Trophoblast cell (in vitro differentiated cells and primary cell): ENCODE measurements around the gene LHFPL5.

Experiments used
- DNase-seq, 2 donors: peaks; one replicate each; pipeline ENCODE4 v3.0.0-alpha.2; 2016
- H2AFZ ChIP-seq: 2 replicates; pipeline ENCODE4 v1.6.1; 2013; ENCODE audit warnings: low read length, moderate library complexity, mild to moderate bottlenecking; ENCODE audit not compliant: insufficient read depth, poor library complexity
- H2AK5ac ChIP-seq: 2 replicates; pipeline ENCODE4 v1.6.1; 2013; ENCODE audit warnings: mild to moderate bottlenecking, low read length
- H2BK120ac ChIP-seq: 2 replicates; pipeline ENCODE4 v1.6.1; 2013; ENCODE audit warnings: low read length, mild to moderate bottlenecking, moderate library complexity; ENCODE audit not compliant: insufficient read depth, poor library complexity
- H2BK12ac ChIP-seq: 2 replicates; pipeline ENCODE4 v1.6.1; 2013; ENCODE audit warnings: mild to moderate bottlenecking, low read length, moderate library complexity
- H2BK5ac ChIP-seq: 2 replicates; pipeline ENCODE4 v1.6.1; 2013; ENCODE audit warnings: low read length, low read depth, moderate library complexity, mild to moderate bottlenecking; ENCODE audit not compliant: poor library complexity
- H3K14ac ChIP-seq: 2 replicates; pipeline ENCODE4 v1.6.1; 2013; ENCODE audit warnings: mild to moderate bottlenecking, low read length
- H3K18ac ChIP-seq: 2 replicates; pipeline ENCODE4 v1.6.1; 2013; ENCODE audit warnings: mild to moderate bottlenecking, low read length
- H3K23ac ChIP-seq: 2 replicates; pipeline ENCODE4 v1.6.1; 2013; ENCODE audit warnings: low read length
- H3K27ac ChIP-seq: 2 replicates; pipeline ENCODE4 v1.5.1; 2013; ENCODE audit warnings: low read depth, mild to moderate bottlenecking, inconsistent platforms, low read length, moderate library complexity
- H3K27me3 ChIP-seq: 2 replicates; pipeline ENCODE4 v1.6.1; 2013; ENCODE audit warnings: inconsistent platforms, mild to moderate bottlenecking, low read length, moderate library complexity; ENCODE audit not compliant: insufficient read depth
- H3K36me3 ChIP-seq, 2 experiments: 1 replicate in 1 of 2; 2 replicates in 1 of 2; pipeline ENCODE4 v1.6.1; 2013; ENCODE audit warnings: low read length in 2 of 2, mild to moderate bottlenecking in 2 of 2, moderate library complexity in 1 of 2; ENCODE audit not compliant: insufficient read depth in 2 of 2, control insufficient read depth in 1 of 2
- H3K4ac ChIP-seq: 2 replicates; pipeline ENCODE4 v1.6.1; 2013; ENCODE audit warnings: low read depth, mild to moderate bottlenecking, low read length, moderate library complexity
- H3K4me1 ChIP-seq, 2 experiments: 1 replicate in 1 of 2; 2 replicates in 1 of 2; pipeline ENCODE4 v1.6.1; 2013; ENCODE audit warnings: low read length in 2 of 2, mild to moderate bottlenecking in 2 of 2, moderate library complexity in 1 of 2; ENCODE audit not compliant: insufficient read depth in 2 of 2, control insufficient read depth in 1 of 2
- H3K4me2 ChIP-seq: 2 replicates; pipeline ENCODE4 v1.6.1; 2013; ENCODE audit warnings: inconsistent platforms, mild to moderate bottlenecking, low read length, moderate library complexity
- H3K4me3 ChIP-seq: 2 replicates; pipeline ENCODE4 v1.5.1; 2013; ENCODE audit warnings: mild to moderate bottlenecking, low read depth, low read length, inconsistent platforms
- H3K79me1 ChIP-seq: one replicate; pipeline ENCODE4 v1.6.1; 2013; ENCODE audit warnings: low read length
- H3K79me2 ChIP-seq: 2 replicates; pipeline ENCODE4 v1.6.1; 2013; ENCODE audit warnings: low read length, mild to moderate bottlenecking; ENCODE audit not compliant: control insufficient read depth, insufficient read depth, poor library complexity
- H3K9ac ChIP-seq: 2 replicates; pipeline ENCODE4 v1.6.1; 2013; ENCODE audit warnings: mild to moderate bottlenecking, low read length
- H3K9me3 ChIP-seq: 2 replicates; pipeline ENCODE4 v1.6.1; 2013; ENCODE audit warnings: low read depth, mild to moderate bottlenecking, control low read depth, inconsistent platforms, low read length; ENCODE audit not compliant: insufficient read depth
- H4K12ac ChIP-seq: 2 replicates; pipeline ENCODE4 v1.6.1; 2013; ENCODE audit warnings: low read depth, mild to moderate bottlenecking, low read length, moderate library complexity
- H4K8ac ChIP-seq: 2 replicates; pipeline ENCODE4 v1.6.1; 2013; ENCODE audit warnings: low read depth, mild to moderate bottlenecking, low read length, moderate library complexity
- H4K91ac ChIP-seq: one replicate; pipeline ENCODE4 v1.6.1; 2013; ENCODE audit warnings: low read depth, mild to moderate bottlenecking, low read length, moderate library complexity
- WGBS: extraction: QIAGEN DNeasy Blood & Tissue Kit; methylation state at CpG from one replicate; pipeline ENCODE4 v1.1.7; 2013; ENCODE audit warnings: missing lambda C conversion rate; ENCODE audit not compliant: insufficient read length, insufficient coverage; ENCODE audit errors: extremely low coverage; 5-methylcytosine and 5-hydroxymethylcytosine counted together

Gene LHFPL5

DNA sequence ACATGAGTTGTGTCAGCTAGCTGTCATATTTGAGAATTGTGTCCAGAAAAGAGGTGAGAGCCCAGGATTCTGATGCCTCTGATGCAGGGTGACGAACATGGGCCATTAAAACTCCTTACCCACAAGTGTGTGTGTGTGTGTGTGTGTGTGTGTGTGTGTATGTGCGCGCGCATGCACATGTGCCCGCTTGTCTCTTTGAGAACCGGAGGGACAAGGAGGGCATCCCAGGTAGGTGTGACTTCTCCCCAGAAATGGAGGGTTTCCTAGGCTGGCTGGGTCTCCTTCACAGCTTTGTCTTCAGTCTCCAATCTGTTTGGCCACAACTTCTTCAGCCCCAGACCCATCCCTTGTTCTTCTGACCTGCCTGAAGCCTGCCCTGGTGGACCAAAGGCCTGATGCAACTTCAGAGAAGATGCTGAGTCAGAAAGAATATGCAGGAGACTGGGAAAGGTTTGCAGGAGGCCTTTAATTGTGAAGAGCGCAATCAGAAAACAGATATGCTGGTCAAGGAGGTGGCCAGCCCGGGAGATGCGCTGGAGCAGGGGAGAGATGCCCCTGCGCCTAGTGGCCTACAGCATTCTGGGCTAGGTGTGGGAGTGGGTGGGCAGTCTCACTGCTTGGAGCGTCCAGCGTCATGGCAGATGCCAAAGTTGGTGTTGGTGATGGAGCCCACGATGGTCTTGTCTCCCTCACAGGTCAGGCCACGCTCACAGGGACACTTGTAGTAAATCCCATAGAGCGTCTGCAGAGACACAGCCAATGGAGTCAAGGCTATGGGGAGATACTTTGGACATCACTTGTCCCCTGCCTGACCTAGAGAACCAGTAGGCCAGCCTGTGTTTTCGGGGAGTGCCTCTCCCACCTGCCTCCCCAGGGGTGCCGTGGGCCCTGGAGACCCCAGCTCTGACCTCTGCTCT is 10.4 kb upstream of the LHFPL5 start:
- Histone ChIP-seq H2BK120ac (no peak overlapping the region), H2AK5ac (no peak overlapping the region), H3K36me3 (no peaks in the 10 kb centered on the region), H3K4me1 (no peaks in the 10 kb centered on the region), H2AFZ (no peak overlapping the region), H3K9me3 (no peaks in the 10 kb centered on the region), H4K91ac (no peak overlapping the region), H4K12ac (no peak overlapping the region), H3K18ac (no peak overlapping the region), H3K9ac (no peak overlapping the region), H3K27ac (no peak overlapping the region), H2BK5ac (no peak overlapping the region), H3K4me2 (no peak overlapping the region), H2BK12ac (no peak overlapping the region), H3K23ac (no peak overlapping the region), H3K14ac (no peak overlapping the region), H3K79me2 (no peaks in the 10 kb centered on the region), H4K8ac (no peak overlapping the region), H3K4ac (no peak overlapping the region), H3K79me1 (no peaks in the 10 kb centered on the region), H3K27me3 (no peaks in the 10 kb centered on the region), H3K4me3 (no peak overlapping the region)
- WGBS = no CpG with 5 or more reads among the region's 17 CpGs
- DNase-seq = no peak

- no peak overlapping the region for H4K91ac ChIP-seq
- H3K18ac ChIP-seq = no peak overlapping the region
- H2BK120ac ChIP-seq = no peak overlapping the region
- H3K23ac ChIP-seq = no peak overlapping the region
- H3K14ac ChIP-seq = no peak overlapping the region
- no peak overlapping the region for H2AFZ ChIP-seq
- H2AK5ac ChIP-seq = no peak overlapping the region
- no peaks in the 10 kb centered on the region for H3K36me3 ChIP-seq
- H3K27me3 ChIP-seq = no peaks in the 10 kb centered on the region
- no peak overlapping the region for H3K27ac ChIP-seq
- DNase-seq = no peak
- H2BK12ac ChIP-seq = no peak overlapping the region
- H3K4me2 ChIP-seq = no peak overlapping the region
- H4K12ac ChIP-seq = no peak overlapping the region
- no CpG with 5 or more reads among the region's 11 CpGs for WGBS
- H3K79me2 ChIP-seq = no peaks in the 10 kb centered on the region
- H4K8ac ChIP-seq = no peak overlapping the region
- no peaks in the 10 kb centered on the region for H3K9me3 ChIP-seq
- H3K79me1 ChIP-seq = no peaks in the 10 kb centered on the region
- H2BK5ac ChIP-seq = no peak overlapping the region
- no peak overlapping the region for H3K4ac ChIP-seq
- H3K9ac ChIP-seq = no peak overlapping the region
- H3K4me3 ChIP-seq = no peak overlapping the region
- no peaks in the 10 kb centered on the region for H3K4me1 ChIP-seq
These were observed 9.6 kb upstream of the LHFPL5 start for GRCh38 chr6:35795453-35796071.

DNA sequence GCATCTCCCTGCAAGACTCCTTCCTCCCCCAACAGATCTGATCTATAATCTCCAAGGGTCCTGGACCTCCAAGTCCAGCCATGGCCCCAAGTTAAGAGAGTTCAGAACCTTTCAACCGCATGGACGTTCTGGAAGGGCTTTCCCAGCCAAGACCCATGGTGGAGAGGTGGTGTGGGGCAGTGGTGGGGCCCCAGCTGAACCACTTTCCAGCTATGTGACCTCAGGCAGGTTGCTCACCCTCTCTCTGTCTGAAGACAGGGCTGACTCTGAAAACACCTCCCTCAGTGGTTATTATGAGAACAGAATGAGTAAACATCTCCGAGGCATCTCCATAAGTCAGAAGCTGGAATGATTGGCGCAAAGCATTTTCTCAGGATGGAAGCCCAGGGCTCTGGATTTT is 8.9 kb upstream of the LHFPL5 start:
- H3K4me1 ChIP-seq = no peaks in the 10 kb centered on the region
- H3K36me3 ChIP-seq = no peaks in the 10 kb centered on the region
- H3K18ac ChIP-seq = no peak overlapping the region
- no peaks in the 10 kb centered on the region for H3K79me2 ChIP-seq
- no peak overlapping the region for H4K91ac ChIP-seq
- H3K4ac ChIP-seq = no peak overlapping the region
- no peaks in the 10 kb centered on the region for H3K9me3 ChIP-seq
- H3K4me3 ChIP-seq = no peak overlapping the region
- H3K4me2 ChIP-seq = no peak overlapping the region
- no peak overlapping the region for H2AK5ac ChIP-seq
- no peak overlapping the region for H2BK120ac ChIP-seq
- H2BK12ac ChIP-seq = no peak overlapping the region
- no peak overlapping the region for H3K23ac ChIP-seq
- H3K79me1 ChIP-seq = no peaks in the 10 kb centered on the region
- WGBS = no CpG with 5 or more reads among the region's 4 CpGs
- no peak overlapping the region for H3K27ac ChIP-seq
- no peak overlapping the region for H2BK5ac ChIP-seq
- H2AFZ ChIP-seq = no peak overlapping the region
- H3K14ac ChIP-seq = no peak overlapping the region
- DNase-seq = no peak
- H3K9ac ChIP-seq = no peak overlapping the region
- H4K8ac ChIP-seq = no peak overlapping the region
- no peak overlapping the region for H4K12ac ChIP-seq
- no peaks in the 10 kb centered on the region for H3K27me3 ChIP-seq

GRCh38 chr6:35797837-35798526 is 7.2 kb upstream of the LHFPL5 start:
- Histone ChIP-seq H3K23ac (no peak overlapping the region), H2BK120ac (no peak overlapping the region), H3K79me1 (no peaks in the 10 kb centered on the region), H2AK5ac (no peak overlapping the region), H2BK12ac (no peak overlapping the region), H3K4me2 (no peak overlapping the region), H3K14ac (no peak overlapping the region), H2AFZ (no peak overlapping the region), H4K12ac (no peak overlapping the region), H3K36me3 (no peaks in the 10 kb centered on the region), H3K27ac (no peak overlapping the region), H3K4me3 (no peak overlapping the region), H4K91ac (no peak overlapping the region), H3K4ac (no peak overlapping the region), H3K9ac (peak overlapping the region; percentile 20), H2BK5ac (no peak overlapping the region), H4K8ac (no peak overlapping the region), H3K4me1 (no peaks in the 10 kb centered on the region), H3K9me3 (no peaks in the 10 kb centered on the region), H3K79me2 (no peaks in the 10 kb centered on the region), H3K27me3 (no peaks in the 10 kb centered on the region), H3K18ac (no peak overlapping the region)
- DNase-seq = no peak
- no CpG with 5 or more reads among the region's 8 CpGs for WGBS
